Esophagus squamous epithelium (tissue), 5 donors: ENCODE measurements around the gene INO80D. TPM values are rescaled to one million over a fixed set of nuclear protein-coding genes. Genes with fewer than 3 reads are reported as not detected.

Experiments used
- DNase-seq: peaks from one replicate; lab custom pipeline; 2025; lab: John Stamatoyannopoulos, UW
- H3K27ac ChIP-seq, 4 donors: fragments of 200-600 bp; sonication (generic); one replicate each; pipeline ENCODE4 v1.5.1; 2016 to 2019; ENCODE audit warnings: mild to moderate bottlenecking in 1 of 4
- H3K27me3 ChIP-seq, 4 donors: fragments of 200-600 bp; sonication (generic); 1 replicate in 3 of 4; 2 replicates in 1 of 4; pipeline versions ENCODE4 v1.5.1 to v1.6.0; 2017 to 2021; ENCODE audit warnings: antibody characterized with exemption in 1 of 4
- H3K36me3 ChIP-seq, 3 donors: fragments of 200-600 bp; sonication (generic); one replicate each; pipeline ENCODE4 v1.5.1; 2016 to 2019
- H3K4me1 ChIP-seq, 3 donors: fragments of 200-600 bp; sonication (generic); one replicate each; pipeline ENCODE4 v1.5.1; 2017 to 2019
- H3K4me3 ChIP-seq, 4 donors: fragments of 200-600 bp; sonication (generic); 1 replicate in 3 of 4; 2 replicates in 1 of 4; pipeline ENCODE4 v1.5.1; 2016 to 2019; ENCODE audit warnings: mild to moderate bottlenecking in 2 of 4, moderate library complexity in 1 of 4
- H3K9me3 ChIP-seq, 3 donors: fragments of 200-600 bp; sonication (generic); one replicate each; pipeline ENCODE4 v1.5.1; 2016 to 2019
- CTCF ChIP-seq, 6 experiments: fragments of 450-650 bp in 4 of 6; fragments of 200-600 bp in 2 of 6; sonication (generic) in 2 of 6; IDR thresholded peaks; one replicate each; pipeline ENCODE4 v1.5.1; 2016 to 2019; ENCODE audit warnings: antibody characterized with exemption in 6 of 6, mild to moderate bottlenecking in 4 of 6, moderate library complexity in 4 of 6
- POLR2A ChIP-seq, 4 donors: fragments of 450-650 bp; IDR thresholded peaks; one replicate each; pipeline ENCODE4 v1.6.1; 2017; ENCODE audit warnings: antibody characterized with exemption in 4 of 4, mild to moderate bottlenecking in 4 of 4, moderate library complexity in 3 of 4
- WGBS, 2 donors: methylation state at CpG; one replicate each; pipeline ENCODE4 v1.1.5; 2018; 5-methylcytosine and 5-hydroxymethylcytosine counted together
- intact Hi-C: fragments of 100-400 bp; cut with DNase I; formaldehyde crosslinking; loops from one replicate; pipeline ENCODE4 v1.15.0; 2022
- total RNA-seq, 4 donors: library from RNA; depleted of rRNA; stranded (reverse); fragments of >200 nt; gene quantifications; one replicate each; pipeline ENCODE4 v1.1.0, GENCODE V29; 2016
- donor health status: DM: yes; HTN: yes; CAD: no.

INO80D gene
- total RNA-seq, 4 donors from 2014 or later, result 9.6 to 20.2 (median 17.1) TPM

- Histone ChIP-seq H3K4me3 (no peak overlapping the region), H3K9me3 (no peaks in the 10 kb centered on the region), H3K4me1 (peaks cover 0 to 18% (median 3%) of the 10 kb centered on the region in 3 donors), H3K27ac (no peak overlapping the region), H3K36me3 (peaks cover 0 to 33% (median 0%) of the 10 kb centered on the region in 3 donors), H3K27me3 (no peaks in the 10 kb centered on the region)
- TF ChIP-seq CTCF (IDR thresholded peaks at IDR 0.05) (no peak), POLR2A (IDR thresholded peaks at IDR 0.05) (no peak)
- 90 to 97% methylated on average over 2 of the region's 2 CpGs for WGBS, 2 donors
- DNase-seq, result no peak
- intact Hi-C loops, result no loop called here
These were observed 6.3 kb upstream of the INO80D start for GRCh38 chr2:206092297-206092696.

- Histone ChIP-seq H3K36me3 (peaks cover 0 to 23% (median 0%) of the 10 kb centered on the region in 3 donors), H3K4me3 (no peak overlapping the region), H3K9me3 (no peaks in the 10 kb centered on the region), H3K4me1 (peaks cover 0 to 35% (median 7%) of the 10 kb centered on the region in 3 donors), H3K27ac (no peak overlapping the region), H3K27me3 (no peaks in the 10 kb centered on the region)
- intact Hi-C loops, result no loop called here
- TF ChIP-seq CTCF (IDR thresholded peaks at IDR 0.05), result no peak
- TF ChIP-seq POLR2A (IDR thresholded peaks at IDR 0.05), result no peak
- no peak for DNase-seq
These were observed 2.3 kb upstream of the INO80D start for GRCh38 chr2:206088248-206088647.

- TF ChIP-seq CTCF (IDR thresholded peaks at IDR 0.05) (no peak), POLR2A (IDR thresholded peaks at IDR 0.05) (no peak)
- no peaks in the 10 kb centered on the region for H3K9me3 ChIP-seq
- peak overlapping the region; percentile 33 to 100 (median 99) for H3K27ac ChIP-seq
- intact Hi-C loops, result no loop called here
- H3K4me1 ChIP-seq, result peaks cover 0 to 50% (median 7%) of the 10 kb centered on the region in 3 donors
- peaks cover 0 to 20% (median 0%) of the 10 kb centered on the region in 3 donors for H3K36me3 ChIP-seq
- peak overlapping the region; percentile 86 to 97 (median 92) for H3K4me3 ChIP-seq
- no peaks in the 10 kb centered on the region for H3K27me3 ChIP-seq
- DNase-seq, result no peak
- WGBS, 2 donors, result 0 to 1% methylated on average over 4 of the region's 4 CpGs
These were observed 859 bp upstream of the INO80D start for GRCh38 chr2:206086716-206087350.

GRCh38 chr2:206084870-206085741 is 868 bp downstream of the INO80D start:
- WGBS, 2 donors, result 0 to 20% methylated on average over 1 of the region's 88 CpGs
- peaks cover 0 to 9% (median 0%) of the 10 kb centered on the region in 3 donors for H3K36me3 ChIP-seq
- TF ChIP-seq POLR2A (IDR thresholded peaks at IDR 0.05) (no peak), CTCF (IDR thresholded peaks at IDR 0.05) (no peak)
- DNase-seq, result no peak
- peak overlapping the region; percentile 86 to 97 (median 92) for H3K4me3 ChIP-seq
- no peaks in the 10 kb centered on the region for H3K9me3 ChIP-seq
- intact Hi-C loops, result no loop called here
- H3K4me1 ChIP-seq, result peaks cover 0 to 57% (median 7%) of the 10 kb centered on the region in 3 donors
- H3K27ac ChIP-seq, result peak overlapping the region; percentile 99 to 100 (median 99)
- H3K27me3 ChIP-seq, result no peaks in the 10 kb centered on the region

- Histone ChIP-seq H3K4me1 (peaks cover 0 to 62% (median 7%) of the 10 kb centered on the region in 3 donors), H3K27ac (peak overlapping the region; percentile 99 to 100 (median 99)), H3K36me3 (peaks cover 0 to 3% (median 0%) of the 10 kb centered on the region in 3 donors), H3K9me3 (no peaks in the 10 kb centered on the region), H3K27me3 (no peaks in the 10 kb centered on the region), H3K4me3 (peak overlapping the region; percentile 86 to 97 (median 92))
- WGBS, 2 donors, result 0 to 3% methylated on average over 8 of the region's 10 CpGs
- intact Hi-C loops, result no loop called here
- DNase-seq, result no peak
- TF ChIP-seq CTCF (IDR thresholded peaks at IDR 0.05) (peak in 1 of 6 experiments; percentile 5), POLR2A (IDR thresholded peaks at IDR 0.05) (peak in 2 of 4 donors; percentile 17 to 51)
These were observed 1.5 kb downstream of the INO80D start for GRCh38 chr2:206084439-206084869.
